GM10847 (cell line): Measurements from ENCODE around the gene ADGRG6.

Experiments
- POLR2A ChIP-seq: IDR thresholded peaks from 2 replicates; pipeline ENCODE4 v1.6.1; 2011; ENCODE audit not compliant: insufficient read length; ENCODE audit errors: extremely low read depth

ADGRG6 gene

DNA sequence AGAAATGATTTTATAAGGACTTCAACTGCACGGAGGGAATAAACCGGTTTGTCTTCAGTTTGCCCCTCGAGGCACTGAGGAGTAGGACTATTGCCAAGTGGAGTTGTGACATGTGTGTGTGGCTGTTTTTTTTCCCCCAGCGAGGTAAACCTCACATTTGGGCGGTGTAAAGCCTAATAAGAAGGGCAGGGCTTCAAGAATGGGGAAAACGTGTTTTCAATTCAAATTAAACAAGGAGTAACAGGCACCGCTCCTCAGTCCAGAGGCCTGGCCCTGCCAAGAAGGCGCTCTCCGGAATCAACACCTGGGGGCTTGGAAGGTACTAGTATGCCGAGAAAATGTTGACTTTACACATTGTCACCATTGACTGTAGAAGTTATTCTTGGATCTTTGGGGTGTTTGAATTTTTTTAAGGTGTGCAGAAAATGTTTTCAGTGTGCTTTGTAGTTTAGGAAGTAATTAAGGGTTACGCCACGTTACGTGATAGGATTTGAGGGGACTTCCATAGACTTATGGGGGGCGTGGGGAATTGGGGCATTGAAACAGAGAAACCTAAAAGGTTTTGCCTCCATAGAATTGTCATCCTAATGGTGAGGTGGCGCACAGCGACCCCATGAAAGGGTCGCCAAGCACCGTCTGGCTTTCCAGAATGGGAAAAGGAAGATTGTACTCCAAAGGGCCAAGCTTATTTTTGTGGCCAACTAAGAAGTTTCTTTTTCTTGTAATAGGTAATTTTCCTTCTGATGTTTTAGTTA lies 791 bp downstream of the ADGRG6 start:
- no peak for TF ChIP-seq POLR2A

DNA sequence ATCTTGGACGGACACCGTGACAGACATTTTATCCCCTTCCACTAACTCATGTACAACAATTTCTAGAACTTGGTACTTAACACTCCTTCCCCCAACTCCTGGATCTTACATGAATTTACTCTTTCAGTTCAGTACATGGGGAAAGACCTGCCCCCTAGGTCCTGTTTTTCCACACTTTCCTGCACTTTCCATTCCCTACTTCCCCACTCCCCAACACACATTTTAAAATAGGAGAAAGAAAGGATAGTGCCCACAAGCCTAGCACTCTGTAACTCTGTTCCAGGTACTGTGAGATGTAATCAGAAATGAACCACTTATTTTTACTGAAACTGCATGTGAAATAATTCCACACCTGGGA lies 1.3 kb downstream of the ADGRG6 start:
- TF ChIP-seq POLR2A, result no peak

DNA sequence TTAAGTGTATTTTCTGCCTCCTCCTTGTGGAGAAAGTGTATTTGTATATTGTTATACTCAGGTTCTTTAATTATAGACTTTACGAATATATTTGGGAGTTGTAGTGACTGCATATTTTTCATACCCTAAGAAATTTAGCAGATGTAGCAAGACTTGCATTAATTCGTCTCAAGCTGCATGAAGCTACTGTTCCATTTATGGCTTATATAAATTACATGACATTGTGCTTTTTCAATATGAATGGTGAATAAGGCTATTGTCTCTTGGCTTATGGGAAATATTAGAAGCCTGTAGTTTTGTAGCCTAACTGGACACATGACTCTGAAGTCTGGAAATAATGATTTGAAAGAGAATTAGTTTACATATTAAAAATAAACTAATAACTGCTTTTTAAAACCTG lies 2.4 kb downstream of the ADGRG6 start:
- no peak for TF ChIP-seq POLR2A

- TF ChIP-seq POLR2A, result no peak
Measured at GRCh38 chr6:142306736-142307135, 4.9 kb downstream of the ADGRG6 start.

GRCh38 chr6:142307963-142308748 lies 6.3 kb downstream of the ADGRG6 start:
- TF ChIP-seq POLR2A, result no peak

DNA sequence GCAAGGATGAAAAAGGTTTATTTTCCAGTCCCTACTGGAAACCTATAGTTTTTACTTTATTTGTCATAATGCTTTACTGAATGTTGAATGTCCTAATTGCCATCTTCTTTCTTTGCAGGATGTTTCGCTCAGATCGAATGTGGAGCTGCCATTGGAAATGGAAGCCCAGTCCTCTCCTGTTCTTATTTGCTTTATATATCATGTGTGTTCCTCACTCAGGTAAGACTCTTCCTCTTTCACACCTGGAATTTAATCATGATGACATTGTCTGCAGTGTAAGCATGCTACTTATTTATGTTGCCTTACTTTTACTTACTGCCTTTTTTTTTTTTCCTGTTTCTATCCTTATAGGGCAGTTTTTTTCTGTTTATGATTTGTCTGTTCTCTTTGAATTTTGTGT lies 7.6 kb downstream of the ADGRG6 start:
- TF ChIP-seq POLR2A, result no peak

DNA sequence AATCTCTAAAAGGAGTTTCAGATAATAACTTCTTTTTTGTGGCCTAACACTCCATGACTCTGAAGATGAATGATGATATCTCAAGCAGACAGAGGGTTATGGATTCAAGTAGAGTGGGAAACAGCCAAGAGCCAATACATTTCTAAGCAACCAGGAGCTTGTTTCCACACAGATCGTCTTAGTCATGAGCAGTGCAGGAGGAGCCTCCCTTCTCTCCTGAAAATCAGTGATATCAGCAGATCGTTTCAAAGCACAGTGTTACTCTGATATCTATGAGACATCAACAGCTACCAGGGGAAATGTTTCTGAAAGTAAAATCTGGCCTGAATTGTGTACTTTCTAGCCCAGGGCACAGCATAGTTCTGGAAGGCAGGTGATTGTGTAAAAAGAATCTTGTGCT lies 11.5 kb downstream of the ADGRG6 start:
- no peak for TF ChIP-seq POLR2A

DNA sequence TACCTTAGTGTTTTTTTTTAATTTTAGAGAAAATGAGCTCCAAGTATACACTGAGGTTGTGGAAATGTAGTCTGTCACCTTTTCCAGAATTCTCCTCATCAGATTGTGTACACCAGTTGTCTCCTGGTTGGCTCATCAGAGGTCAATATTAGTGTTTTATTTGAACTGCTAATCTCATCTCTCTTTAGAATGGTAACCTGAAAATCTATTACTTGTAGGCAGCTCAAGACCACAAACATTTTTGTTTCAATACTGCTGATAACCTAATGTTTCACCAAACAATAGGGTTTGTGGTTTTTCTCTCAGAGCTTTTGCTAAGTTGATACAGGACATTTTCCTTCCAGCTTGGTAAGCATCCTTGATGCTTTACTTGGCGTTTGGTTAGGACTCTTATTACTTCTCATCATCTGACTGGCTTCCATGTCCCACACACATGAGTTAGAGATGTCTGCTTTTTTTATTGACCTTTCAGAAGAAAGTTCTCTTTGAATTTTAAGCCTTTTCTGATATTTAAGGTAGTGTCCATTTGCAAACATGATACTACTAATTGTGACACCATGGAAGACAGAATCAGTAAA lies 15.1 kb downstream of the ADGRG6 start:
- no peak for TF ChIP-seq POLR2A

DNA sequence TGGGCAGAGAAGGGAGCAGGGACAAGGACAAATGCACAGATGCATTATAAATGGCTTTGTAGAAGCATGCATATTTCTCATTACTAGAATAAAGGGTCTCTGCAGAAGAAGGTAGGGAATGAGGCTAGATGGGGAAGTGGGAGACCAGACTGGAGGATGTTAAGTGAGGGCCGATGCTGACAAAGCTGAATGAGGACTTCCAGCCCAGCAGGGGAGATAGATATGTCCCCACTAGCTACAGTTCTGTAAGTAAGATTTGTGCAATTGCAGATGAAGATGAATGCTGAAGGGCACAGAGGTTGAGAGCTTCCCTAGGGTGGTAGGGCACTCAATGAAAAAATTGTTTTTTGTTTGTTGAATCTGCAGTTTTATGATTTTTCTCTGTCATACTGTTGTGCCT lies 16.9 kb downstream of the ADGRG6 start:
- TF ChIP-seq POLR2A, result no peak

- TF ChIP-seq POLR2A, result no peak
Measured at GRCh38 chr6:142320366-142320765, 18.6 kb downstream of the ADGRG6 start.

GRCh38 chr6:142321451-142321850 lies 19.6 kb downstream of the ADGRG6 start:
- TF ChIP-seq POLR2A, result no peak

DNA sequence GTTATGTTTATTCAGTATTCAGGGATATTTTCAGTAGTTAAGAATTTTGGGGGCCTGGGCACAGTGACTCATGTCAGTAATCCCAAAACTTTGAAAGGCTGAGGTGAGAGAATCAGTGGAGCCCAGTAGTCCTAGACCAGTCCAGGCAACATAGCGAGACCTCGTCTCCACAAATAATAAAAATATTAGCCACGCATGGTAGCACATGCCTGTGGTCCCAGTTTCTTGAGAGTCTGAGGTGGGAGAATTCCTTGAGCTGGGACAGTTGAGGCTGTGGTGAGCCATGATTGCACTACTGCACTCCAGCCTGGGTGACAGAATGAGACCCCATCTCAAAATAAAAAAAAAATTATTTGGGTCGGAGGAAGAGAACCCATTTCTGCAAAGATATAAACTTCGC lies 20.3 kb downstream of the ADGRG6 start:
- no peak for TF ChIP-seq POLR2A

GRCh38 chr6:142322504-142323198 lies 20.8 kb downstream of the ADGRG6 start:
- no peak for TF ChIP-seq POLR2A

- TF ChIP-seq POLR2A, result no peak
Measured at GRCh38 chr6:142323377-142323776, 21.6 kb downstream of the ADGRG6 start.

GRCh38 chr6:142324111-142324510 lies 22.3 kb downstream of the ADGRG6 start:
- no peak for TF ChIP-seq POLR2A

DNA sequence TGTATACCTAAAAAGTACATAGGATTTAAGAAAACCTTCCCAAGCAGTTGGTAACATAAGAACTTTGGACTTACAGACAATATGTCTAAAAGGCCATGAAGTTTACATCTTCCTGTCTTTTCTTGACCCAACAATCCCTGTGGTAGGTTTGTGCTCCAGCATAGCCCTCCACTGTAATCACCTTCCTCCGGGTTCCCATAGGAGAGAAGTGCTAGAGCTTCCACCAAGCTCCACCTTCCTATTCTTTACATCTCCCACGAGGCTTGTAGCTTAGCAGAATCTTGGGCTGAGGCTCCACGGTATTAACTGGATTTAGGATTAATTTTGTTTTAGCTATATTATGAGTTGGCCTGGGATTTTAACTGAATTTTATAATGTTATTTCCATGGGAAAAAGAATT lies 23.3 kb downstream of the ADGRG6 start:
- TF ChIP-seq POLR2A, result no peak

- TF ChIP-seq POLR2A, result no peak
Measured at GRCh38 chr6:142326540-142326939, 24.7 kb downstream of the ADGRG6 start.
